ENCODE results near the gene TMEM132D.

DNA sequence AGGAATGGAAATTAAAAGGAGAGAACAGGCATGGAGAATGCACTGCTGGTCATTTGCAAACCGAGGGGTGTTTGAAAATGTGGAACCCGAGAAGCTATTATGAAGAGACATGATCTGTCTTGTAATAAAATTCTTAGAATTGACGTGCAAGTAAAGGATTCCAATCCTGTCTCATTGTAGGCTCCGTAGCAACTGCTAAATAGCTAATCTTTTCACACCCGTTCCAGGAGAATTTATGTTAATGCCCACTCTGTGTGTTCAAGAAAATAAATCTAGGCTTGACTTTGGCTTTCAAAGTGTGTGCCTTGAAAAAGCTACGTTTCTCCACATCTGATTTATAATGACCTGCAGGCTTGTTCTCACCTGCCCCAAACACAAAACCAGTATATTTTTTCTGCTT is 669.6 kb downstream of the TMEM132D start:
- TF ChIP-seq CTCF (IDR thresholded peaks at IDR 0.05; ENCODE audit: poor library complexity, severe bottlenecking) (no peak), POLR2AphosphoS5 (IDR thresholded peaks at IDR 0.05) (no peak), EZH2 (IDR thresholded peaks at IDR 0.05; ENCODE audit: borderline replicate concordance, insufficient read depth, low read length, poor library complexity, severe bottlenecking) (no peak), TAF1 (IDR thresholded peaks at IDR 0.05; ENCODE audit: low read depth) (no peak)
- TF ChIP-seq, protein P1, sequence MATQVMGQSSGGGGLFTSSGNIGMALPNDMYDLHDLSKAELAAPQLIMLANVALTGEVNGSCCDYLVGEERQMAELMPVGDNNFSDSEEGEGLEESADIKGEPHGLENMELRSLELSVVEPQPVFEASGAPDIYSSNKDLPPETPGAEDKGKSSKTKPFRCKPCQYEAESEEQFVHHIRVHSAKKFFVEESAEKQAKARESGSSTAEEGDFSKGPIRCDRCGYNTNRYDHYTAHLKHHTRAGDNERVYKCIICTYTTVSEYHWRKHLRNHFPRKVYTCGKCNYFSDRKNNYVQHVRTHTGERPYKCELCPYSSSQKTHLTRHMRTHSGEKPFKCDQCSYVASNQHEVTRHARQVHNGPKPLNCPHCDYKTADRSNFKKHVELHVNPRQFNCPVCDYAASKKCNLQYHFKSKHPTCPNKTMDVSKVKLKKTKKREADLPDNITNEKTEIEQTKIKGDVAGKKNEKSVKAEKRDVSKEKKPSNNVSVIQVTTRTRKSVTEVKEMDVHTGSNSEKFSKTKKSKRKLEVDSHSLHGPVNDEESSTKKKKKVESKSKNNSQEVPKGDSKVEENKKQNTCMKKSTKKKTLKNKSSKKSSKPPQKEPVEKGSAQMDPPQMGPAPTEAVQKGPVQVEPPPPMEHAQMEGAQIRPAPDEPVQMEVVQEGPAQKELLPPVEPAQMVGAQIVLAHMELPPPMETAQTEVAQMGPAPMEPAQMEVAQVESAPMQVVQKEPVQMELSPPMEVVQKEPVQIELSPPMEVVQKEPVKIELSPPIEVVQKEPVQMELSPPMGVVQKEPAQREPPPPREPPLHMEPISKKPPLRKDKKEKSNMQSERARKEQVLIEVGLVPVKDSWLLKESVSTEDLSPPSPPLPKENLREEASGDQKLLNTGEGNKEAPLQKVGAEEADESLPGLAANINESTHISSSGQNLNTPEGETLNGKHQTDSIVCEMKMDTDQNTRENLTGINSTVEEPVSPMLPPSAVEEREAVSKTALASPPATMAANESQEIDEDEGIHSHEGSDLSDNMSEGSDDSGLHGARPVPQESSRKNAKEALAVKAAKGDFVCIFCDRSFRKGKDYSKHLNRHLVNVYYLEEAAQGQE (IDR thresholded peaks at IDR 0.05; ENCODE audit: borderline replicate concordance) = no peak

All from neural cell (in vitro differentiated cells).